Peyer's patch (tissue), 4 donors: ENCODE data around the gene CD300A. TPM values are rescaled to one million over a fixed set of nuclear protein-coding genes. Genes with fewer than 3 reads are reported as not detected.

ENCODE experiments used
- DNase-seq, 3 donors: peaks; one replicate each; pipeline ENCODE4 v3.0.0-alpha.2; 2017 to 2019
- H3K27ac ChIP-seq, 4 donors: fragments of 200-600 bp; sonication (generic); one replicate each; pipeline ENCODE4 v1.5.1; 2016 to 2019
- H3K27me3 ChIP-seq, 2 donors: fragments of 200-600 bp; sonication (generic); one replicate each; pipeline ENCODE4 v1.5.1; 2019
- H3K36me3 ChIP-seq, 3 donors: fragments of 200-600 bp; sonication (generic); one replicate each; pipeline ENCODE4 v1.5.1; 2016 to 2019
- H3K4me1 ChIP-seq, 4 donors: fragments of 200-600 bp; sonication (generic); one replicate each; pipeline ENCODE4 v1.5.1; 2016 to 2019
- H3K4me3 ChIP-seq, 4 donors: fragments of 200-600 bp; sonication (generic); 1 replicate in 3 of 4; 2 replicates in 1 of 4; pipeline ENCODE4 v1.5.1; 2016 to 2019; ENCODE audit warnings: mild to moderate bottlenecking in 1 of 4
- H3K9me3 ChIP-seq, 4 donors: fragments of 200-600 bp; sonication (generic); one replicate each; pipeline ENCODE4 v1.5.1; 2016 to 2019; ENCODE audit warnings: mild to moderate bottlenecking in 1 of 4
- CTCF ChIP-seq, 6 experiments: fragments of 450-650 bp in 4 of 6; fragments of 200-600 bp in 2 of 6; sonication (generic) in 1 of 6; IDR thresholded peaks; one replicate each; pipeline ENCODE4 v1.5.1; 2017 to 2019; ENCODE audit warnings: antibody characterized with exemption in 6 of 6, mild to moderate bottlenecking in 3 of 6, moderate library complexity in 1 of 6
- POLR2A ChIP-seq, 2 donors: fragments of 450-650 bp; IDR thresholded peaks; one replicate each; pipeline ENCODE4 v1.5.1; 2017; ENCODE audit warnings: antibody characterized with exemption in 2 of 2, mild to moderate bottlenecking in 2 of 2, moderate library complexity in 2 of 2
- total RNA-seq, 4 donors: library from RNA; depleted of rRNA; stranded (reverse); fragments of >200 nt; gene quantifications; one replicate each; pipeline ENCODE4 v1.1.0, GENCODE V29; 2016

The CD300A gene
- total RNA-seq: 10 to 100 TPM in 1 of 4 donors, 1 to 10 TPM in 3; 1.1 to 61.1 (median 6.8) TPM

GRCh38 chr17:74466111-74466827, at the start of gene CD300A:
Gene CD300A, plus strand, starts transcription at chr17:74466634. Its CDS starts 70 bp downstream, at chr17:74466704.
- H3K4me1 ChIP-seq: peaks cover 0 to 18% (median 11%) of the 10 kb centered on the region in 4 donors
- no peaks in the 10 kb centered on the region for H3K27me3 ChIP-seq
- TF ChIP-seq POLR2A (IDR thresholded peaks at IDR 0.05) (no peak), CTCF (IDR thresholded peaks at IDR 0.05) (no peak)
- H3K36me3 ChIP-seq: no peaks in the 10 kb centered on the region
- H3K27ac ChIP-seq: peak within 1 kb of the TSS; percentile 64 to 84 (median 78)
- H3K4me3 ChIP-seq: peak within 1 kb of the TSS; percentile 34 to 51 (median 40)
- DNase-seq: peak in 2 of 3 donors; percentile 69 to 79
- H3K9me3 ChIP-seq: no peaks in the 10 kb centered on the region

GRCh38 chr17:74417178-74418045, 49.0 kb upstream of the CD300A start:
- H3K27ac ChIP-seq: peak overlapping the region in 3 of 4 donors; percentile 9 to 87 (median 73)
- no peaks in the 10 kb centered on the region for H3K36me3 ChIP-seq
- DNase-seq: peak in 2 of 3 donors; percentile 69 to 78
- H3K27me3 ChIP-seq: no peaks in the 10 kb centered on the region
- H3K4me1 ChIP-seq: peaks cover 0 to 20% (median 2%) of the 10 kb centered on the region in 4 donors
- H3K9me3 ChIP-seq: no peaks in the 10 kb centered on the region
- TF ChIP-seq POLR2A (IDR thresholded peaks at IDR 0.05) (peak in 1 of 2 donors; percentile 29), CTCF (IDR thresholded peaks at IDR 0.05) (no peak)
- peak overlapping the region in 2 of 4 donors; percentile 29 to 37 for H3K4me3 ChIP-seq

DNA sequence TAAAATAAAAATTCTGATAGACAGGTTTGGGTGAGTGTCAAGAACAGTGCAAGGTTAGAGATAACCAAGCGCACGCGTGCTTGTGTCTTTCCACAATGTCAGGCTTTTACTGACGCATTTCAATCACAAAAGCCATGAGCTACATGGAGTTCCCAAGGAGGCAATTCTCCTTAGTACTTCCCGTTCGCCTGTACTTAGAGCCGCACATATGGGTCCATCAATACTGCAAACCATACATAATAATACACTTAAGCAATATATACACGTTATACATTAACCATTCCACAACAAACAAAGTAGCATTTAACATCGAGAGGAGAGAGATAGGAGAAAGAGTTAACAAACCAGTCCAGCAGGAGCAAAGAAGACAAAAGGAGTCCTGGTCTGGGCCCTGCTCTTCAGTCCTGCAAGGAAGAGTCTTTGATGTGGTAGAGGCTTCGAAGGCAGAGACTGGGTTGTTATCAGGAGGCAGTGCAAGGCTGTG, 46.5 kb upstream of the CD300A start:
- DNase-seq: peak in 1 of 3 donors; percentile 76
- Histone ChIP-seq H3K27ac (peak overlapping the region in 3 of 4 donors; percentile 43 to 88 (median 46)), H3K36me3 (no peaks in the 10 kb centered on the region), H3K4me1 (peaks cover 0 to 26% (median 2%) of the 10 kb centered on the region in 4 donors), H3K27me3 (no peaks in the 10 kb centered on the region), H3K9me3 (no peaks in the 10 kb centered on the region), H3K4me3 (no peak overlapping the region)
- peak in 1 of 6 experiments; percentile 6 for TF ChIP-seq CTCF (IDR thresholded peaks at IDR 0.05)
- TF ChIP-seq POLR2A (IDR thresholded peaks at IDR 0.05): no peak

DNA sequence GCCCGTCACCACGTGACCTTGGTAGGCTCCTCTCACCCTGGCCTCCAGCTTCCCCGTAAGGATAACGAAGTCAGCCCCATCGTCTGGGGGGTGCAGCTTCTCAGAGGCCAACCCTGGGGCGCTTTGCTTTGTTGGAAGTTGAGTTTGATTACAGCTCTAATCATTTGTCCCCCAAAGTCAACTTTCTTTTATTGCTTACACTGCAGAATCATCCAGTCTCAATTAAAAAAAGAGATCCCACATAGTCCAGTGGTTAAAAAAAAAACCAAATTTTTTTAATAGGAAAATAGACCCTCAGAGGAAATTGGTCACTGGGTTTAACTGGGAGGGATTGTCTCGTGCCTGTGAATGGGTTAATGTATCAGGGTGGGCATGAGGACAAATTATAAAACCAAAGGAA, 42.3 kb upstream of the CD300A start:
- no peak overlapping the region for H3K4me3 ChIP-seq
- no peaks in the 10 kb centered on the region for H3K9me3 ChIP-seq
- H3K36me3 ChIP-seq: no peaks in the 10 kb centered on the region
- no peak overlapping the region for H3K27ac ChIP-seq
- peaks cover 0 to 32% (median 7%) of the 10 kb centered on the region in 4 donors for H3K4me1 ChIP-seq
- no peak for DNase-seq
- TF ChIP-seq POLR2A (IDR thresholded peaks at IDR 0.05) (no peak), CTCF (IDR thresholded peaks at IDR 0.05) (no peak)
- H3K27me3 ChIP-seq: no peaks in the 10 kb centered on the region

GRCh38 chr17:74424657-74425056, 41.8 kb upstream of the CD300A start:
- Histone ChIP-seq H3K4me3 (no peak overlapping the region), H3K36me3 (no peaks in the 10 kb centered on the region), H3K27ac (peak overlapping the region in 1 of 4 donors; percentile 19), H3K4me1 (peaks cover 0 to 35% (median 7%) of the 10 kb centered on the region in 4 donors), H3K9me3 (no peaks in the 10 kb centered on the region), H3K27me3 (no peaks in the 10 kb centered on the region)
- DNase-seq: no peak
- no peak for TF ChIP-seq POLR2A (IDR thresholded peaks at IDR 0.05)
